Pericardium fibroblast (primary cell): ENCODE results near the gene CYLD. TPM values are rescaled to one million over a fixed set of nuclear protein-coding genes. Genes with fewer than 3 reads are reported as not detected.

Experiments
- total RNA-seq: library from RNA; depleted of rRNA; stranded (reverse); fragments of >200 nt; gene quantifications from 2 replicates; pipeline ENCODE4 v1.2.3, GENCODE V29; 2015

Gene CYLD
- 8.3 and 9.1 TPM in 2 replicates for total RNA-seq

GRCh38 chr16:50741781-50742575, at the start of gene CYLD:
Gene CYLD (plus strand): TSS chr16:50742086. CDS start chr16:50749699, 7,613 bp downstream.

GRCh38 chr16:50692999-50693781, 48.7 kb upstream of the CYLD start, which contains the start of gene NOD2:
Gene NOD2 (plus strand): TSS chr16:50693606. CDS start chr16:50699496, 5,890 bp downstream.

Other genes starting within 250 kb of the CYLD start
- 2.6 and 6.3 TPM in 2 replicates for gene NKD1, start 193.7 kb upstream of the CYLD start, total RNA-seq
- gene SNX20, start 60.8 kb upstream of the CYLD start, total RNA-seq = not detected in 2 replicates
- gene NOD2, start 48.5 kb upstream of the CYLD start, total RNA-seq = not detected in 2 replicates